Duodenal mucosa (tissue), 2 donors: ENCODE results near the gene GPC3.

Experiments
- H3K27ac ChIP-seq: one replicate; pipeline ENCODE4 v1.7.0; 2013; ENCODE audit warnings: low read depth, low read length
- H3K27me3 ChIP-seq, 2 donors: one replicate each; pipeline ENCODE4 v1.7.0; 2013; ENCODE audit warnings: low read length in 2 of 2, control low read depth in 1 of 2; ENCODE audit not compliant: insufficient read depth in 2 of 2, control insufficient read depth in 1 of 2
- H3K36me3 ChIP-seq, 2 donors: one replicate each; pipeline ENCODE4 v1.7.0; 2013; ENCODE audit warnings: low read length in 2 of 2, control low read depth in 1 of 2; ENCODE audit not compliant: insufficient read depth in 2 of 2, control insufficient read depth in 1 of 2
- H3K4me1 ChIP-seq, 2 donors: one replicate each; pipeline ENCODE4 v1.7.0; 2013; ENCODE audit warnings: low read length in 2 of 2, control low read depth in 1 of 2; ENCODE audit not compliant: insufficient read depth in 2 of 2, control insufficient read depth in 1 of 2
- H3K4me3 ChIP-seq, 2 donors: one replicate each; pipeline ENCODE4 v1.7.0; 2013; ENCODE audit warnings: low read length in 2 of 2, low read depth in 1 of 2
- H3K9ac ChIP-seq, 2 donors: one replicate each; pipeline ENCODE4 v1.7.0; 2013; ENCODE audit warnings: low read length in 2 of 2, low read depth in 1 of 2
- H3K9me3 ChIP-seq, 2 donors: one replicate each; pipeline ENCODE4 v1.7.0; 2013; ENCODE audit warnings: low read length in 2 of 2, control low read depth in 1 of 2; ENCODE audit not compliant: control insufficient read depth in 1 of 2

Gene GPC3

DNA sequence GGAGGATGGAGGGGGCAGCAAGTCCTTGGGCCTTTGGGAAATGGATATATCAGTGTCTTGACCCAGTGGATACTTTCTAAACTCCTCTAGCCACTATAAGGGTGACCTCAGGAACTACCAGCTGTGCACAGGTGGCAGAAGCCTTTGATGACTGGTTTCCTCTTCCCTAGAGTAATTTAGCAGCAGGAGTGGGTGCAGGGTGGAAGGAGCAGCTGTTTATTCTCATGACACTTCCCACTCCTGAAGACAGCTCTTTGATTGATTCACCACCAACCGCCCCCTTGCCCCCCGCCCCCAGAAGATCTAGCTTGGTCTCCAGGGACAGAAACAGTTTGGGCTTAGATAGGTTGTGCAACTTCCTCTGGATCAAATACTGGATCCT, 63.0 kb downstream of the GPC3 start:
- no peaks in the 10 kb centered on the region for H3K36me3 ChIP-seq
- H3K9me3 ChIP-seq, result no peaks in the 10 kb centered on the region
- no peak overlapping the region for H3K27ac ChIP-seq
- no peak overlapping the region for H3K9ac ChIP-seq
- no peaks in the 10 kb centered on the region for H3K4me1 ChIP-seq
- H3K4me3 ChIP-seq, result no peak overlapping the region
- H3K27me3 ChIP-seq, result no peaks in the 10 kb centered on the region

DNA sequence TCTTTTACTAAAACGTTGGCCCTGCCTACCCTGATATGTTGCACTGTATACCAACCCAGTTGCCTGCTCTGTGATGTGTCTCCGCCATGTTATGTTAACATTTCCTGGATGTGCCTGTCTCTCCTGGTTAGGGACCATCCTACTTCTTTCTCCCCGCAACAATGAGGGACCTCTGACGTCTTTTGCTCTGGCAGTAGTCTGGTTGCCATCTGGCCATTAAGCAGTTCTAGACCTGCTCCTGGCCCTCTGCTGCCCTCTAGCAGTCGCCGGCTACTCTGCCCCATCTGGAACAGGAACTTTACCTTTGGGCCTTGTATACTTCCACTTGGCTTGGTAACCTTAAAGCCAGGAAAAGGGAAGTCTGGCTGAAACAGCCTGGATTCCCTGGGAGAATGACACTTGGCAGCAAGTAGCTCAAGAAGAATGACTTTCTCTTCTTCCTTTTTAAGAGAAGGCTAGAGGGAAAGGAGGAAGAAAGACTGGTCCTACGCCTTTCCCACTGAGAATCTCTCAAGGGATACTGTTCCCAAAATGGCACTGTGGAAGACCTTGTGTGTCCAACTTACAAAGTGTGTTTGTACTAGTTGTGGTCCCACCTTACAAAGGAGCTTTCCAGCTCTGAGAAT, 63.5 kb downstream of the GPC3 start:
- no peaks in the 10 kb centered on the region for H3K36me3 ChIP-seq

DNA sequence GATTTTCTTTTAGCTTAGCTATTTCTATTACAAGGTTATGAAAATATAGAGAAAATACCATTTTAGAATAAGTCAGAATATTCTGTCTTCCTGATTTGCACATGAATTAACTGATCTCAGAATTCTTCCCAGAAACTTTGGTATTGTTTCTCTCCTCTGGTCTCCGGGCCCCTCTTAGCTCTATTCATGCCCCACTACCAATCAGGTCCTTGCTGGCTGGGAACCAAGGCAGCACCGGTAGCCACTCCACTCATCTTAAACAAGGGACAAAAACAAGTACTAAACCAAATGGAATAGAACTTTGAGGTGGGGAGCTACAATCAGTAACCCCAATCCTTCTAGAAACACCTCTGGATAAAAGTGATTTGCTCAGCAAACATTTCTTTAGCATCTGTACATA, 64.3 kb downstream of the GPC3 start:
- H3K27me3 ChIP-seq, result no peaks in the 10 kb centered on the region
- no peak overlapping the region for H3K27ac ChIP-seq
- no peaks in the 10 kb centered on the region for H3K9me3 ChIP-seq
- H3K36me3 ChIP-seq, result no peaks in the 10 kb centered on the region
- no peak overlapping the region for H3K4me3 ChIP-seq
- H3K9ac ChIP-seq, result no peak overlapping the region
- no peaks in the 10 kb centered on the region for H3K4me1 ChIP-seq

More for the DNA sequence above, 63.5 kb downstream of the GPC3 start:
- Histone ChIP-seq H3K9me3 (no peaks in the 10 kb centered on the region), H3K4me3 (no peak overlapping the region), H3K27ac (no peak overlapping the region), H3K27me3 (no peaks in the 10 kb centered on the region), H3K9ac (no peak overlapping the region), H3K4me1 (no peaks in the 10 kb centered on the region)

DNA sequence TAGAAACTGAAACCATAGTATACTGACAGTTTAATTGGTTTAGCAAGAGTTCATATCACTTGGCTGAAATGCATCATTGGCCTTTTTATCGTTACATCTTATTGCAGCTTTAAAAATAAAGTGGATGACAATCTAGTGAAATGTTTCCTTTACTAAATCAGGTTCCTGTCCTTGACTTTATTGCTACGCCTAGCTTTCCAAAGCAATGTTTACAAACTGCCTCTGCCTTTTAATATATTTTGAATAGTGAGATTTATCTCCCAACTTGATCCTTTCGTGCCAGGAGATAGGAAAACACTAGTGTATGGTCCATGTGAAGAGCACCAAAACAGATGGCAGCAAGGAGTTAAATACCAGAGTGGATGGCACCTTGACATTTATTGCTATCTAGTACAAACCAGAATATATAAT, 67.0 kb downstream of the GPC3 start:
- H3K4me1 ChIP-seq, result no peaks in the 10 kb centered on the region
- H3K27ac ChIP-seq, result no peak overlapping the region

DNA sequence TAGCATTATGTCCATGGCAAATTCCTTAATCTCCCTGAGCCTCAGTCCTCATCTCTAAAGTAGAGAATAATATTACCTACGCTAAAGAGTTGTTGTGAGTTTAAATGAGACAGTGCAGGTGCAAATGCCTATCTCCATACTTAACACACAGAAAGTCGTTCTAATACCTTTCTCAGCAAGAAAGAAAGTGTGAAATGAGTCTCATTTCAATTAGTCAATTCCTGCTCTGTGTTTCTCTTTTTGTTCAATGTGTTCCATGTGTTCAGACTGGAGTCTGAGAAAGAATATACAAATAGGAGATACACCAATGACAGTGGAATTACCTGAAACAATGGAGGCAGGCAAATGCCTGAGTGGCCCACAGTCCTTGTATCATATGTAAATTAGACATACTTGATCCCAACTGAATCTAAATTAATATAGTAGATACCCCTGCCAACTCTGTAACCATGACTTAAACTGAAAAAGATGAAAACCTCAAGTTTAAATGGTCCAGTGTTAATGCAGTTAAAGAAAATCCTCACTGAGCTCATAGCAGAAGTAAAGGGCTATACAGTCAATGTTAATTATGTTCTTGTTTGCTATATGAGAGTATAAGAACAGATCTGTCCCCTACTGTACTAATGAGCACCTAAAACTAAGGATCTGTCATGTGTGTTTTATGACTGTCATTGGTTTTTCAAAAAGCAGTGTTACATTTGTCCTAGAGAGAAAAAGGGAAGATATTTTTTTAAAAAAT, 68.2 kb downstream of the GPC3 start:
- H3K9ac ChIP-seq, result no peak overlapping the region
- H3K27me3 ChIP-seq, result no peaks in the 10 kb centered on the region
- H3K4me1 ChIP-seq, result no peaks in the 10 kb centered on the region
- H3K9me3 ChIP-seq, result no peaks in the 10 kb centered on the region
- no peak overlapping the region for H3K4me3 ChIP-seq
- no peaks in the 10 kb centered on the region for H3K36me3 ChIP-seq
- H3K27ac ChIP-seq, result no peak overlapping the region

More for the DNA sequence above, 67.0 kb downstream of the GPC3 start:
- Histone ChIP-seq H3K9me3 (no peaks in the 10 kb centered on the region), H3K36me3 (no peaks in the 10 kb centered on the region), H3K4me3 (no peak overlapping the region), H3K9ac (no peak overlapping the region), H3K27me3 (no peaks in the 10 kb centered on the region)

DNA sequence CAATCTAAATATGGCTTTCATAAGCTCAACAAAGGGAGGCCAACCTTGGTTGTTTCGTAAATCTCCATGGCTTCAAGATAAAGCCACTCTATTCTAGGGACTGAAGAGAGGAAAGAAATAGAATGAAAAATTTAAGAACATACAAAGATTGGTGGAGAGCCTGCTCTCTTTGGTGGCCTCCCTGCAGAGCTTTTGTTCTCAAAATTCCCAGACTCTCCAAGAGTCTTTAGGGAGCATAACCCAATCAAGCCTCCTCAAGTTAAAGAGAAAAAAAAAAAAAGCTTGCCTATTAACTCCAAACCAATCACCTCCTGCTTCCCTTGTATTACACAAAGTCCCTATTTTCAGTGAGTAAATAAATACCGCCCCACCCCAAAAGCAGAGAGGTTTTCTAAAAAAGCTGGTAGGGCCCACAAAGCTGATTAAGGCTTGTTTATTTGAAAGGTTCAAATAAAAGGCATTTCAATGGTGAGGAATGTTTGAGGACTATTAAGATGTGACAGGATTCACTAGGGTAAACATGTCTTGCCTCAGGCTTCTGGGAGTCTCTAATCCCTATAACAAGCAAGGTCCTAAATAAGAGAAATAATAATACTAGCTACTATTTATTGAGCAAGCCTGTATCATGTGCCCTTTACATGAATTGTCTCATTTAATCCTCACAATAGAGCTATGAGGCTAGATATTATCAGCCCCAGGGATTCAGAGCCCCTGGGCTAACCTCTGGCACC, 71.6 kb downstream of the GPC3 start:
- no peaks in the 10 kb centered on the region for H3K4me1 ChIP-seq
- no peak overlapping the region for H3K4me3 ChIP-seq
- no peak overlapping the region for H3K27ac ChIP-seq
- H3K9ac ChIP-seq, result no peak overlapping the region
- H3K36me3 ChIP-seq, result no peaks in the 10 kb centered on the region
- H3K27me3 ChIP-seq, result no peaks in the 10 kb centered on the region
- H3K9me3 ChIP-seq, result no peaks in the 10 kb centered on the region

DNA sequence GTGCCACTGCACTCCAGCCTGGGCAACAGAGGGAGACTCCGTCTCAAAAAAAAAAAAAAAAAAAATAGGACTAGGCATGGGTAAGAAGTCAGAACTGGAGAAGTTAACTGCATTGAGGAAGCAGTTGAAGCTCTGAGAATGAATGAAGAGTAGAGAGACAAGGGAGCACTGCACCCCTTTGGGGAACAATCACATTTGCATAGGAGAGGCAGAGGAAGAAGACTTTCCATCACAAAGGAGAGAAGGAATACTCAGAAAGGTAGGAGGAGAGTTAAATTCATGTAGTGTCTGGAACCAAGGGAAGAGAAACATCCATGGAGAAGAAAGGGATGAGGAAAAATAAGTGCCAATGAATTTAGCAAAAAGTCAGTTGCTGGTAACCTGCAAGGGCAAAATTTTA, 72.4 kb downstream of the GPC3 start:
- Histone ChIP-seq H3K4me3 (no peak overlapping the region), H3K4me1 (no peaks in the 10 kb centered on the region), H3K27ac (no peak overlapping the region), H3K27me3 (no peaks in the 10 kb centered on the region), H3K9ac (no peak overlapping the region), H3K36me3 (no peaks in the 10 kb centered on the region), H3K9me3 (no peaks in the 10 kb centered on the region)

DNA sequence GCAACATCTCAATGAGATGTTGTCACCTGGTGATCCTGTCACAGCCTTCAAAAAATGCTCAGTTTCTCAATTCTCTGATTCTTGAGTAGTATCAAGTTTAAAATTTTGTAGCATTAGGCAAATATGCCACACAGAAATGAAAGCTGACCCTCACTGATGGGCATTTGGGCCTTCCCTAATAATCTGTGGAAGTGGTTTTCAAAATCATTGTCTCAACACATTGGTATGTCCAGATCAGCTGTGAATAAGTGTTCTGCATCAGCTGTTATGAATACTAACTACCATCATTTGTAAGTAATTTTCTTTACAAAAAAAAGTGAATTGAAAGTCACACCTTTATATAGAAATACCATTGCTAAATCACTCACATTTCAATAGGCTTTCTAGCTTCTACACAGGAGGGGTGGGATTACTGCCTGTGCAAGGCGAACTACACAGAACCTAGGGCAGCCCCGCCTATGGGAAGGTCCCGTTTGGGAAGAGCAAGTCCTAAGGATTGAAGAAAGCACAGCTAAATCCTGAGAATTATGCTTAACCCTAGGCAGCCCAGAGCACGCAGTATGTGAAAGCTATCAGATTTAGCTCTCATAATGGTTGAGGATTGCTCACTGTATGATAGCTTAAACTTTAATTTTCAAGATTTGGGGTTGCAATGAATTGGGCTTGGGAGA, 73.4 kb downstream of the GPC3 start:
- Histone ChIP-seq H3K27me3 (no peaks in the 10 kb centered on the region), H3K4me1 (no peaks in the 10 kb centered on the region), H3K4me3 (no peak overlapping the region), H3K27ac (no peak overlapping the region), H3K9ac (no peak overlapping the region), H3K9me3 (no peaks in the 10 kb centered on the region), H3K36me3 (no peaks in the 10 kb centered on the region)

DNA sequence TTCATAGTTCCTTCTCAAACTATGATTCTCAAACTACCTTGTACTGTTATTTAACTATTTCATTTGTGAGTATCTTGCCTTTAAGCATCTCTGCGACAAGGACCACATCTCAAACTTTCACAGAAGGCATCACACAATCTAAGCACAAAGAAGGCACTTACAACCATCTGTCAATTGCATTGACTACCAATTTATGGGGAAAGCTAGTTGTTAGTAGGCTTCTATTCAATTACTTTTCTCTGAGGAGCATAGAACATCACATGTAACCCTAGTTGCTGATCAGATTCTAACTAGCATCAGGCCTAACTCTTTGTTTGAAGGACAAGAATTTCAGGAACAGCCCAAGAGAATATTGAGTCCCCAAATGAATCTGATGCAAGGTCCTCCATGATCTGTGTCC, 74.9 kb downstream of the GPC3 start:
- H3K9ac ChIP-seq, result no peak overlapping the region
- H3K9me3 ChIP-seq, result no peaks in the 10 kb centered on the region
- no peaks in the 10 kb centered on the region for H3K27me3 ChIP-seq
- no peaks in the 10 kb centered on the region for H3K4me1 ChIP-seq
- no peaks in the 10 kb centered on the region for H3K36me3 ChIP-seq
- no peak overlapping the region for H3K4me3 ChIP-seq
- no peak overlapping the region for H3K27ac ChIP-seq

DNA sequence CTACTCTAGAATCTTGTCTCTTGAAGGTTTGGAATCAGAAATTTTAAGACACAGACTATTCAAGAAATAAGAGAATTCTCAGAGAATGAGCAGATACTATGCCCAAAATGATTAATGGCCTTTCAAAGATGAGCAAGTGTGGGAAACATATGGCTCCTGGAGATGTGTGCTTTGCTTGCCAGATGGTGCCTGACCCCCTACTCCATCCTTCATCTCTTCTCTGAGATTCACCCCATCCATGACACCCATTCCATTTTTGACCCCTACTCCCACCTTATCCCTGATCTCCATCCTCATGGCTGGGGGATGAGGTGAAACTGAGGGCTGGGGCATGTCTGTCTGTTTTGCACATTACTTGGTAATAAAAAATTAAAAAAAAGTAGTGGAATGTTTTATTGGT, 75.5 kb downstream of the GPC3 start:
- Histone ChIP-seq H3K27ac (no peak overlapping the region), H3K4me3 (no peak overlapping the region), H3K36me3 (no peaks in the 10 kb centered on the region), H3K27me3 (no peaks in the 10 kb centered on the region), H3K4me1 (no peaks in the 10 kb centered on the region), H3K9me3 (no peaks in the 10 kb centered on the region), H3K9ac (no peak overlapping the region)
